HepG2 (cell line): Measurements from ENCODE around the gene HOXB4. TPM values are rescaled to one million over a fixed set of nuclear protein-coding genes. Genes with fewer than 3 reads are reported as not detected.

Experiments used
- ATAC-seq: fragments of 200-7000 bp; cut with Tn5 transposase; 3 replicates; pipeline ENCODE4 v1.9.1; 2020; ENCODE audit warnings: mild to moderate bottlenecking, moderate library complexity
- BruUV-seq: library from RNA; stranded (reverse); fragments of 400-500 nt; replicated peaks from 2 replicates; lab custom pipeline; 2021; lab: Mats Ljungman, UMichigan
- CTCF ChIA-PET: fragments of 300-600 bp; formaldehyde crosslinking; extraction: SDS; loops from one replicate; lab custom pipeline; 2021; ENCODE audit warnings: low total read pairs, inconsistent platforms, low intra/inter-chr PET ratio; lab: Yijun Ruan, JAX
- POLR2A ChIA-PET: fragments of 350-600 bp; sonication (Branson Sonifier 250); formaldehyde crosslinking; loops from one replicate; lab custom pipeline; 2020; ENCODE audit warnings: antibody characterized with exemption, inconsistent platforms; lab: Yijun Ruan, JAX
- DNase-seq: peaks from one replicate; pipeline ENCODE4 v3.0.0-alpha.2; 2015; ENCODE audit warnings: low spot score
- FAIRE-seq: peaks from 3 replicates; lab custom pipeline; 2011; peaks lifted over from hg19 to GRCh38; lab: Jason Lieb, UNC
- H2AFZ ChIP-seq: one replicate; pipeline ENCODE4 v1.6.1; 2011; ENCODE audit warnings: low read length, inconsistent platforms
- H3K27ac ChIP-seq: fragments of 300-600 bp; 3 replicates; pipeline ENCODE4 v1.8.0; 2011; ENCODE audit warnings: mixed run types, mild to moderate bottlenecking, mixed read lengths, low read length, inconsistent platforms; ENCODE audit not compliant: insufficient read depth; ENCODE audit errors: extremely low read length
- H3K27me3 ChIP-seq, 2 experiments: fragments of 200-600 bp in 1 of 2; 2 replicates in 1 of 2; 3 replicates in 1 of 2; pipeline versions ENCODE4 v1.6.0 to v1.8.0; 2011; ENCODE audit warnings: low read length in 2 of 2, mild to moderate bottlenecking in 2 of 2, moderate library complexity in 2 of 2, inconsistent platforms in 1 of 2; ENCODE audit not compliant: insufficient read depth in 2 of 2, control insufficient read depth in 1 of 2
- H3K36me3 ChIP-seq, 2 experiments: fragments of 200-600 bp in 1 of 2; replicated peaks in 1 of 2; 2 replicates in 1 of 2; 3 replicates in 1 of 2; pipeline versions ENCODE4 v1.5.1 to v1.8.0; 2011; ENCODE audit warnings: low read length in 2 of 2, inconsistent platforms in 1 of 2; ENCODE audit not compliant: insufficient read depth in 2 of 2, control insufficient read depth in 1 of 2
- H3K4me1 ChIP-seq: 2 replicates; pipeline ENCODE4 v1.5.1; 2012; ENCODE audit warnings: low read length, inconsistent platforms; ENCODE audit not compliant: insufficient read depth
- H3K4me2 ChIP-seq: 2 replicates; pipeline ENCODE4 v1.6.0; 2011; ENCODE audit warnings: low read depth, low read length, inconsistent platforms
- H3K4me3 ChIP-seq, 3 experiments: fragments of 200-600 bp in 1 of 3; sonication (generic), shearing (Covaris generic) in 1 of 3; replicated peaks in 1 of 3; 2 replicates each; pipeline ENCODE4 v1.5.1; 2011 to 2016; ENCODE audit warnings: low read length in 3 of 3, inconsistent platforms in 2 of 3, low read depth in 2 of 3, mild to moderate bottlenecking in 2 of 3, control low read depth in 1 of 3, mixed read lengths in 1 of 3; ENCODE audit not compliant: insufficient read depth in 1 of 3
- H3K79me2 ChIP-seq: one replicate; pipeline ENCODE4 v1.6.1; 2011; ENCODE audit warnings: low read length, inconsistent platforms; ENCODE audit not compliant: insufficient read depth
- H3K9ac ChIP-seq: 2 replicates; pipeline ENCODE4 v1.6.0; 2011; ENCODE audit warnings: mild to moderate bottlenecking, low read depth, low read length, inconsistent platforms; ENCODE audit not compliant: insufficient read depth
- H3K9me3 ChIP-seq: 2 replicates; pipeline ENCODE4 v1.5.1; 2012; ENCODE audit warnings: mild to moderate bottlenecking, low read length
- H4K20me1 ChIP-seq: 2 replicates; pipeline ENCODE4 v1.6.0; 2011; ENCODE audit warnings: inconsistent platforms, mild to moderate bottlenecking, low read length, moderate library complexity; ENCODE audit not compliant: insufficient read depth
- GATAD2A ChIP-seq: IDR thresholded peaks from 2 replicates; pipeline ENCODE4 v1.6.1; 2016
- WGBS: methylation state at CpG from one replicate; pipeline ENCODE4 v1.1.6; 2017; ENCODE audit warnings: low lambda C conversion rate; 5-methylcytosine and 5-hydroxymethylcytosine counted together
- in situ Hi-C: cut with HindIII; loops from 2 replicates; pipeline ENCODE4 v1.10.0; 2017; ENCODE audit warnings: low pct_unique_long_range_greater_than_20kb; ENCODE audit not compliant: extremely low pct_ligation_motif_present
- intact Hi-C: fragments of 100-400 bp; cut with micrococcal nuclease; formaldehyde crosslinking; loops from one replicate; pipeline ENCODE4 v1.10.0; 2022; ENCODE audit not compliant: unreplicated experiment
- polyA plus RNA-seq, 8 experiments: library from polyadenylated mRNA; depleted of rRNA in 3 of 8; stranded (reverse) in 7 of 8; unstranded in 1 of 8; fragments of >200 nt; fragmentation: Illumina TruSeq in 4 of 8; extraction: Trizol in 4 of 8; gene quantifications; 2 replicates each; pipeline versions ENCODE4 v1.2.1 to v1.2.3, GENCODE V29; 2011 to 2016; ENCODE audit warnings: low read depth in 4 of 8, missing spikeins in 1 of 8, mixed read lengths in 1 of 8; ENCODE audit not compliant: insufficient read depth in 1 of 8
- total RNA-seq, 5 experiments: library from RNA; depleted of rRNA; stranded (reverse); fragments of >200 nt; fragmentation: Illumina TruSeq; extraction: Trizol; gene quantifications; 2 replicates each; pipeline ENCODE4 v1.2.3, GENCODE V29; 2016; ENCODE audit warnings: low read depth in 1 of 5
- TF ChIP-seq, protein P1 (sequence below): sonication (generic); formaldehyde crosslinking; IDR thresholded peaks from 2 replicates; pipeline ENCODE4 v1.9.0; 2022; ENCODE audit warnings: missing genetic modification reagents, mild to moderate bottlenecking, borderline replicate concordance
- TF ChIP-seq, protein P2 (sequence below): sonication (generic); formaldehyde crosslinking; IDR thresholded peaks from 2 replicates; pipeline ENCODE4 v1.8.0; 2022; ENCODE audit warnings: missing genetic modification reagents, mild to moderate bottlenecking, inconsistent platforms, borderline replicate concordance
- TF ChIP-seq, protein P3 (sequence below): IDR thresholded peaks from 2 replicates; pipeline ENCODE4 v1.6.1; 2016; ENCODE audit warnings: control low read depth

HOXB4 gene
- total and polyA plus RNA-seq, 2 of the 13 experiments (the other 11 are each of a cell fraction or from before 2014, with no cell fraction given) = not detected

DNA sequence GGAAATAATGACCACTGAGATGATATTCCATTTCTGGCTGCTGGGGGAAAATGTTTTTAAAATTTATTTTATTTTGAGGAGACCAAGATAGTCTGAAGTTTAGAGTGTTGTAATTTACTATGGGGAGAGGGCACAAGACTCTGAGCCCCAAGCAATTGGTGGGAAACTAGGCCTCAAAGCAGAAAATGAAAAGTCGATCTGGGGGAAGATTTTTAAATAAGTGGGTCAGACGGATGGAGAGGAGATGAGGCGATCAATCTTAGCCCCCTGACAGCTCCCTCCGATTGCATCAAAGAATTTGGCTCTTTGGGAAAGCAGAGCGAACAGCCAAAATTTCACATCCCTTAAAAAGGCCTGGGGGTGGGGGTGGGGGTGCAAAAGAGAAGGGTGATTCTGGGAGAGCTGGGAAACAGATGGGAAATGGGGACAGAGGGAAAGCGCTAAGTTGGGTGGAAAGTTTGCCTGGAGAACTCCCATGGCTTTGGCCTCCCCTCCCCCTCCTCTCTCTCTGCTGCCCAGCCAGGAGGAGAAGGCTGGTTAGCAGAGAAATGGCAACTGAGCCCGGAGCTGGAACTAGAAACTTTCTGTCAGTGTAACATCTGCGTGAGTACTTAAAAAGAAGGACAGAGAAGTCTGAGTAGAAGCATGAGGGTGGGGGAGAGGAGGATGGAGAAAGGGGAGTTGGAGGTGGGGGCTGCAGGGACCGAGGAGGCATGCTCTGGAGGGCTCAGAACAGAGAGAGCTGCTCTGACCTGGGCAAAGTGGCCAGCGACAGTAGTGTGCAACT lies 31.8 kb downstream of the HOXB4 start (continued):
- TF ChIP-seq, protein P1, sequence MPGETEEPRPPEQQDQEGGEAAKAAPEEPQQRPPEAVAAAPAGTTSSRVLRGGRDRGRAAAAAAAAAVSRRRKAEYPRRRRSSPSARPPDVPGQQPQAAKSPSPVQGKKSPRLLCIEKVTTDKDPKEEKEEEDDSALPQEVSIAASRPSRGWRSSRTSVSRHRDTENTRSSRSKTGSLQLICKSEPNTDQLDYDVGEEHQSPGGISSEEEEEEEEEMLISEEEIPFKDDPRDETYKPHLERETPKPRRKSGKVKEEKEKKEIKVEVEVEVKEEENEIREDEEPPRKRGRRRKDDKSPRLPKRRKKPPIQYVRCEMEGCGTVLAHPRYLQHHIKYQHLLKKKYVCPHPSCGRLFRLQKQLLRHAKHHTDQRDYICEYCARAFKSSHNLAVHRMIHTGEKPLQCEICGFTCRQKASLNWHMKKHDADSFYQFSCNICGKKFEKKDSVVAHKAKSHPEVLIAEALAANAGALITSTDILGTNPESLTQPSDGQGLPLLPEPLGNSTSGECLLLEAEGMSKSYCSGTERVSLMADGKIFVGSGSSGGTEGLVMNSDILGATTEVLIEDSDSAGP (CRISPR knock-in tag) = no peak

DNA sequence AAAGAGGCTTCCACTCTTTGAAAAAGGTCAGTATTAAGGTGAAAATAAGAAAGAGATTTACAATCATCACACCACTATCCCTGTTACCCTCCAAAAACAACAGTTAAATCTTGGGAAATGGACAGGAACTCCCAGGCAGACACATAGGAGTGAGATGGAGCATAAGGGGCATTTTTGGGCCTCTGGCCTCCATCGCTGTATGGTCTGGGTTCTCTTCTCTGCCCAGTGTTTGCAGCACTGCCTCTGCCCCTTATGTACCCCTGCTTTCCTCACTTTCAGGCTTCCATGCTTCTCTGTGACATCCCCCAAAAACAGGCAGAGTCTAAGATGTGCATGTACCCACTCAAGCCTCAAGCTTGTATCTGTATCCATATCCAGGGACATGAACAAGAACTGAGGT lies 32.6 kb downstream of the HOXB4 start:
- TF ChIP-seq, protein P2, sequence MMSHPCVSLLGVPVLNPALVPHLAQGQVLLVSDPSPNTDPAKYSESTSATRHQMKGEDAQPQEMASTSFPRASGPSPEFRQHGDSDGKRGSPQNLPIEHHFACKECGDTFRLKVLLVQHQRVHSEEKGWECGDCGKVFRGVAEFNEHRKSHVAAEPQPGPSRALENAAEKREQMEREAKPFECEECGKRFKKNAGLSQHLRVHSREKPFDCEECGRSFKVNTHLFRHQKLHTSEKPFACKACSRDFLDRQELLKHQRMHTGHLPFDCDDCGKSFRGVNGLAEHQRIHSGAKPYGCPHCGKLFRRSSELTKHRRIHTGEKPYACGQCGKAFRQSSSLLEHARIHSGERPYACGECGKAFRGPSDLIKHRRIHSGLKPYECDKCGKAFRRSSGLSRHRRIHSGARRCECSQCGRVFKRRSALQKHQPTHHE (CRISPR knock-in tag) = no peak
- TF ChIP-seq GATAD2A (CRISPR knock-in tag) = no peak
- TF ChIP-seq, protein P3, sequence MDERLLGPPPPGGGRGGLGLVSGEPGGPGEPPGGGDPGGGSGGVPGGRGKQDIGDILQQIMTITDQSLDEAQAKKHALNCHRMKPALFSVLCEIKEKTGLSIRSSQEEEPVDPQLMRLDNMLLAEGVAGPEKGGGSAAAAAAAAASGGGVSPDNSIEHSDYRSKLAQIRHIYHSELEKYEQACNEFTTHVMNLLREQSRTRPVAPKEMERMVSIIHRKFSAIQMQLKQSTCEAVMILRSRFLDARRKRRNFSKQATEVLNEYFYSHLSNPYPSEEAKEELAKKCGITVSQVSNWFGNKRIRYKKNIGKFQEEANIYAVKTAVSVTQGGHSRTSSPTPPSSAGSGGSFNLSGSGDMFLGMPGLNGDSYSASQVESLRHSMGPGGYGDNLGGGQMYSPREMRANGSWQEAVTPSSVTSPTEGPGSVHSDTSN (CRISPR knock-in tag) = no peak
- Histone ChIP-seq H3K36me3 (no peaks in the 10 kb centered on the region), H3K4me3 (no peak overlapping the region), H3K4me1 (no peaks in the 10 kb centered on the region), H3K27ac (no peak overlapping the region), H3K79me2 (no peaks in the 10 kb centered on the region), H4K20me1 (no peaks in the 10 kb centered on the region; the same call in 1 of the 2 replicates), H3K9ac (no peak overlapping the region), H3K9me3 (no peaks in the 10 kb centered on the region), H3K4me2 (no peak overlapping the region), H3K27me3 (peaks cover 11 to 96% of the 10 kb centered on the region in 2 experiments), H2AFZ (no peak overlapping the region)
- POLR2A ChIA-PET = no interaction called here
- no TSS peak for BruUV-seq
- 0% methylated on average over 1 of the region's 1 CpG for WGBS
- DNase-seq (no peak), ATAC-seq (no peak), FAIRE-seq (no peak)
- CTCF ChIA-PET = no interaction called here
- in situ Hi-C loops = no loop called here
- intact Hi-C loops = no loop called here
